MCF 10A (cell line): ENCODE data around the gene OSM. TPM values are rescaled to one million over a fixed set of nuclear protein-coding genes. Genes with fewer than 3 reads are reported as not detected.
A peak's percentile ranks its signal among the peaks of the same experiment; 100 is the strongest.
"Not testable (repeated sequence)": the region's sequence is repeated elsewhere in the genome, so short reads cannot be mapped to it uniquely, and the experiment has no call there.

Experiments
- BruUV-seq: library from RNA; stranded (reverse); fragments of 400-500 nt; replicated peaks from 2 replicates; lab custom pipeline; 2021; lab: Mats Ljungman, UMichigan
- CTCF ChIA-PET: fragments of 300-600 bp; sonication (Branson Sonifier 250); formaldehyde crosslinking; extraction: SDS; loops from one replicate; lab custom pipeline; 2021; ENCODE audit warnings: antibody characterized with exemption, inconsistent platforms; lab: Yijun Ruan, JAX
- POLR2A ChIA-PET: fragments of 300-600, 350-650 bp; sonication (Branson Sonifier 250); formaldehyde crosslinking; extraction: SDS; loops from one replicate; lab custom pipeline; 2020; ENCODE audit warnings: antibody characterized with exemption, inconsistent platforms; lab: Yijun Ruan, JAX
- DNase-seq: peaks from one replicate; pipeline ENCODE4 v3.0.0-alpha.2; 2018; ENCODE audit not compliant: unreplicated experiment
- H3K27ac Mint-ChIP-seq: one replicate; pipeline ENCODE4 v1.8.0; 2022; ENCODE audit warnings: mild to moderate bottlenecking, low read depth, mixed read lengths; ENCODE audit not compliant: unreplicated experiment
- H3K27me3 Mint-ChIP-seq: one replicate; pipeline ENCODE4 v1.8.0; 2022; ENCODE audit warnings: mixed read lengths; ENCODE audit not compliant: insufficient read depth, unreplicated experiment
- H3K36me3 Mint-ChIP-seq: one replicate; pipeline ENCODE4 v1.8.0; 2022; ENCODE audit warnings: mild to moderate bottlenecking, moderate library complexity, mixed read lengths; ENCODE audit not compliant: insufficient read depth, unreplicated experiment
- H3K4me1 Mint-ChIP-seq: one replicate; pipeline ENCODE4 v1.8.0; 2022; ENCODE audit warnings: mixed read lengths; ENCODE audit not compliant: insufficient read depth, unreplicated experiment
- H3K4me3 Mint-ChIP-seq: one replicate; pipeline ENCODE4 v1.8.0; 2022; ENCODE audit warnings: mild to moderate bottlenecking, moderate library complexity, mixed read lengths; ENCODE audit not compliant: unreplicated experiment
- H3K9me3 Mint-ChIP-seq: one replicate; pipeline ENCODE4 v1.8.0; 2022; ENCODE audit warnings: mixed read lengths; ENCODE audit not compliant: unreplicated experiment
- intact Hi-C: fragments of 100-400 bp; cut with micrococcal nuclease; formaldehyde crosslinking; loops from 2 replicates; pipeline ENCODE4 v1.14.1; 2022
- total RNA-seq: library from RNA; stranded (reverse); gene quantifications from 2 replicates; pipeline ENCODE4 v1.2.3, GENCODE V29; 2022
- TF ChIP-seq, protein P1 (sequence below): fragments of 200-600 bp; IDR thresholded peaks from one replicate; pipeline ENCODE4 v1.8.0; 2022; ENCODE audit warnings: antibody characterized with exemption, mild to moderate bottlenecking; ENCODE audit not compliant: unreplicated experiment

Gene OSM
- total RNA-seq, 1 experiment from 2014 or later: not detected

DNA sequence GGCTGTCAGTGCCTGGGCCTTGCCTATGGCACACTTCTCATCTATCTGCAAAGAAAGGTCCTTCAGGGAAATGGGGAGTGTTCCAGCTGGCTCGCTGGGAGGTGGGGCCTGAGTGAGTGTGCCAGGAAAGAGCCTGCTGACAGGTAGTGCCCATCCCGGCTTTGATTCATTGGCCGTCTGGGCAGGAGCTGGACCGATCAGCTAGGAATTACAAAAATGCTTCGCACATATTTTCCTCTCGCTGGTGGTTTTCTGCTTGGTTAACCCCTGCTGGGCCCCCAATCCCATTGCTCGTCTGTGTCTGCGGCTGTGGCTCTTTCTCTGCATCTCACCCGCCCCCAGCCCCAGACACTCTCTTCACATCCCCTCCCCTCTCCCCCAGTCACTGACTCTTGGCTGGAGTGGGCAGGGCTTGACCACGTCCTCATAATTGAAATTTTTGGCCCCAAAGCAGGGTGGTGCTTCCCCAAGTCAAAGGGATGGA lies 30.9 kb downstream of the OSM start:
- H3K27ac Mint-ChIP-seq: peak overlapping the region; percentile 78
- TF ChIP-seq, protein P1, sequence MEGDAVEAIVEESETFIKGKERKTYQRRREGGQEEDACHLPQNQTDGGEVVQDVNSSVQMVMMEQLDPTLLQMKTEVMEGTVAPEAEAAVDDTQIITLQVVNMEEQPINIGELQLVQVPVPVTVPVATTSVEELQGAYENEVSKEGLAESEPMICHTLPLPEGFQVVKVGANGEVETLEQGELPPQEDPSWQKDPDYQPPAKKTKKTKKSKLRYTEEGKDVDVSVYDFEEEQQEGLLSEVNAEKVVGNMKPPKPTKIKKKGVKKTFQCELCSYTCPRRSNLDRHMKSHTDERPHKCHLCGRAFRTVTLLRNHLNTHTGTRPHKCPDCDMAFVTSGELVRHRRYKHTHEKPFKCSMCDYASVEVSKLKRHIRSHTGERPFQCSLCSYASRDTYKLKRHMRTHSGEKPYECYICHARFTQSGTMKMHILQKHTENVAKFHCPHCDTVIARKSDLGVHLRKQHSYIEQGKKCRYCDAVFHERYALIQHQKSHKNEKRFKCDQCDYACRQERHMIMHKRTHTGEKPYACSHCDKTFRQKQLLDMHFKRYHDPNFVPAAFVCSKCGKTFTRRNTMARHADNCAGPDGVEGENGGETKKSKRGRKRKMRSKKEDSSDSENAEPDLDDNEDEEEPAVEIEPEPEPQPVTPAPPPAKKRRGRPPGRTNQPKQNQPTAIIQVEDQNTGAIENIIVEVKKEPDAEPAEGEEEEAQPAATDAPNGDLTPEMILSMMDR: no peak
- ChIA-PET CTCF (interaction anchor here (0.8 to 0.9 kb wide), 2 partner anchors 27 to 53 kb away, joined by 3 read pairs; partner anchors contain the start of gene CASTOR1), POLR2A (interaction anchor here (1.0 kb wide), 1 partner anchor 55 kb away, joined by 3 read pairs; no protein-coding TSS in a partner anchor)
- H3K27me3 Mint-ChIP-seq: no peaks in the 10 kb centered on the region
- no TSS peak for BruUV-seq
- intact Hi-C loops: no loop called here
- H3K9me3 Mint-ChIP-seq: no peaks in the 10 kb centered on the region
- H3K4me3 Mint-ChIP-seq: no peak overlapping the region
- H3K36me3 Mint-ChIP-seq: no peaks in the 10 kb centered on the region
- peaks cover 22% of the 10 kb centered on the region for H3K4me1 Mint-ChIP-seq
- DNase-seq: peak; percentile 57

DNA sequence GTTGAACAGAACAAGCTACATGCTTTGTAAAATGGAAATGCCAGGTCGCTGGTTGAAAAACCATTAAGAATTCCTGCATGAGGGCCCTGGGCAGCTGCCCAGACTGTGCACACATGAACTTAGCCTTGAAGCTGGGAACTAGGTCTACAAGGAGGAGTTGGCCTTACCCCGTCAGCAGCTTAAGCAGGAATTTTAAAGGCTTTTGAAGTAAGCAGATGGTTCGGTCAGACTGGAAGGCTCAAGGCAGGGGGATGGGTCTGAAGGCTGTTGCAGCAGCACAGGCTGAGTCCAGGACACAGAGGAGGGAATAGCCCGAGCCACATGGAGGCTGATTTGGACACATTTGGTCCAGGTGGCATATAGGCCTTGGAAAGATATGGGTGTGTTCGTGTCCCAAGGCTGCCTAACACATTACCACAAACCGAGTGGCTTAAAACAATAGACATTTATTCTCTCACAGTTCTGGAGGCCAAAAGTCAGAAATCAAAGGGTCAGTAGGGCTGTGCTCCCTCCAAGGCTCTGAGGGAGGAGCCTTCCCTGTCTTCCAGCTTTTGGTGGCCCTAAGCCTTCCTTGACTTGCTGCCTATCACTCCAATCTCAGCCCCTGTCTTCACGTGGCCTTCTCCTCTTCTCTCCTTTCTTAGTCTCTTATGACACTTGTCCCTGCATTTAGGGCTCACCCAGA lies 31.7 kb downstream of the OSM start:
- Mint-ChIP-seq H3K4me1 (peaks cover 22% of the 10 kb centered on the region), H3K9me3 (no peaks in the 10 kb centered on the region), H3K4me3 (no peak overlapping the region), H3K36me3 (no peaks in the 10 kb centered on the region), H3K27me3 (no peaks in the 10 kb centered on the region), H3K27ac (no peak overlapping the region)
- POLR2A ChIA-PET: no interaction called here
- CTCF ChIA-PET: interaction anchor here (0.5 to 0.9 kb wide), 3 partner anchors 28 to 1286 kb away, joined by 3 read pairs; partner anchors contain the start of gene CASTOR1
- TF ChIP-seq, protein P1: no peak
- BruUV-seq: no TSS peak
- intact Hi-C loops: no loop called here
- DNase-seq: no peak

DNA sequence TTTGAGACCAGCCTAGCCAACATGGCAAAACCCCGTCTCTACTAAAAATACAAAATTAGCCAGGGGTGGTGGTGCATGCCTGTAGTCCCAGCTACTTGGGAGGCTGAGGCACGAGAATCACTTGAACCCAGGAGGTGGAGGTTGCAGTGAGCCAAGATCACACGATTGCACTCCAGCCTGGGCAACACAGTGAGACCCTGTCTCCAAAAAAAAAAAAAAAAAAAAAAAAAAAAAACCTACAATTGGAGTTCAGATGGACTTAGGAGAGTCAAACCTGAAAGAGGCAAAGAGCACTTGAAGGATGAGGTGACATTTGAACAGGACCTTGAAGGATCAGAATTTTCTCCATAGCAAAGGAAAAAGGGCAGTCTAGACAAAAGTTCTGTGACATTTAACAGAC lies 32.3 kb downstream of the OSM start:
- intact Hi-C loops, H3K27ac Mint-ChIP-seq, CTCF ChIA-PET, H3K9me3 Mint-ChIP-seq, H3K36me3 Mint-ChIP-seq, H3K4me3 Mint-ChIP-seq, POLR2A ChIA-PET, BruUV-seq, H3K27me3 Mint-ChIP-seq, DNase-seq: not testable (repeated sequence)
- peaks cover 22% of the 10 kb centered on the region for H3K4me1 Mint-ChIP-seq

DNA sequence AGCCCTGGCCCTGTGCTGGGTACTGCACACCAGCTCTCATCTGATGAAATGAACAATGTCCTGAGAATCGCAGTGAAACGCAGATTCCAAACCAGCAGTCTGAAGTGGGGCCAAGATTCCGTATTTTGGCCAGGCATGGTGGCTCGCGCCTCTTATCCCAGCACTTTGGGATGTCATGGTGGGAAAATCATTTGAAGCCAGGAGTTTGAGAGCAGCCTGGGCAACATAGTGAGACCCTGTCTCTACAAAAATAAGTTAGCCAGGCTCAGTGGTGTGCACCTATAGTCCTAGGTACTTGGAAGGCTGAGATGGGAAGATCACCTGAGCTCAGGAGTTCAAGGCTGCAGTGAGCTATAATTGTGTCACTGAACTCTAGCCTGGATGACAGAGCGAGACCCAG lies 33.1 kb downstream of the OSM start:
- Mint-ChIP-seq H3K9me3 (no peaks in the 10 kb centered on the region), H3K27me3 (no peaks in the 10 kb centered on the region), H3K4me3 (no peak overlapping the region), H3K4me1 (peaks cover 22% of the 10 kb centered on the region), H3K36me3 (no peaks in the 10 kb centered on the region), H3K27ac (no peak overlapping the region)
- no TSS peak for BruUV-seq
- intact Hi-C loops: no loop called here
- ChIA-PET POLR2A (no interaction called here), CTCF (no interaction called here)
- no peak for DNase-seq
- TF ChIP-seq, protein P1: no peak
